NCI-H2029 treated with DMSO at 0.1 percent for 48 hours (cell line): ENCODE results near the gene PANX1.
A peak's percentile ranks its signal among the peaks of the same experiment; 100 is the strongest.
"Not testable (repeated sequence)": the region's sequence is repeated elsewhere in the genome, so short reads cannot be mapped to it uniquely, and the experiment has no call there.

Experiments
- DNase-seq: peaks from one replicate; lab custom pipeline; 2025; lab: John Stamatoyannopoulos, UW

The PANX1 gene, protein sequence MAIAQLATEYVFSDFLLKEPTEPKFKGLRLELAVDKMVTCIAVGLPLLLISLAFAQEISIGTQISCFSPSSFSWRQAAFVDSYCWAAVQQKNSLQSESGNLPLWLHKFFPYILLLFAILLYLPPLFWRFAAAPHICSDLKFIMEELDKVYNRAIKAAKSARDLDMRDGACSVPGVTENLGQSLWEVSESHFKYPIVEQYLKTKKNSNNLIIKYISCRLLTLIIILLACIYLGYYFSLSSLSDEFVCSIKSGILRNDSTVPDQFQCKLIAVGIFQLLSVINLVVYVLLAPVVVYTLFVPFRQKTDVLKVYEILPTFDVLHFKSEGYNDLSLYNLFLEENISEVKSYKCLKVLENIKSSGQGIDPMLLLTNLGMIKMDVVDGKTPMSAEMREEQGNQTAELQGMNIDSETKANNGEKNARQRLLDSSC

DNA sequence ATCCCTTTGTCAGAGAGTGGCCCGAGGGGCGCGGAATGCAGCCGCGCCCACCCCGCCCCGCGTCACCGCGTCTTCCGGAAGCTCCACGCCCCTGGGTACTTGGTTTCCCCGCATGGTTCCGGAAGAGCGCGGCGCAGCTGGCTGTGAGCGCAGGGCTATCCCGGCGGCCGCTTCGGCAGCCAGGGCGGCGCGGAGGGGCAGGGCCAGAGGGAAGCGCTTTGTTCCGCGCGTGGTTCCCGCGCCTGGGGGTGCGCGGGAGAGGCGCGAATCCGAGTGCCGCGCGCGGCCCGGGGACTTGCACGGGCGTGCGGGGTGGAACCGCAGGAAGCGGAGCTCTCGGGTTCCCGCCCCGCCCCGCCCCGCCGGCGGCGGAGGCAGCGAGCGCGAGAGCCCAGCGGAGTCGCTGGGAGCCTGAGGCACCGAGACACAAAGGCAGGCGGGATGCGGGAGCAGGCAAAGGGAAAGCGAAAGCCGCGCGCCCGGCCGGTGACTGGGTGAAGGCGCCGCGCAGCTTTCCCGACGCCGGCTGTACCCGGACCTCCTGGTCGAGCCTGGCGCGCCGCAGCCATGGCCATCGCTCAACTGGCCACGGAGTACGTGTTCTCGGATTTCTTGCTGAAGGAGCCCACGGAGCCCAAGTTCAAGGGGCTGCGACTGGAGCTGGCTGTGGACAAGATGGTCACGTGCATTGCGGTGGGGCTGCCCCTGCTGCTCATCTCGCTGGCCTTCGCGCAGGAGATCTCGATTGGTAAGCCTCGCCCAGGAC is at the start of gene PANX1:
TSS of gene PANX1 (plus strand) at position 96 of the 766 bp plus-strand sequence. CDS start at position 568, 472 bp downstream.
- DNase-seq, result peak; percentile 70

DNA sequence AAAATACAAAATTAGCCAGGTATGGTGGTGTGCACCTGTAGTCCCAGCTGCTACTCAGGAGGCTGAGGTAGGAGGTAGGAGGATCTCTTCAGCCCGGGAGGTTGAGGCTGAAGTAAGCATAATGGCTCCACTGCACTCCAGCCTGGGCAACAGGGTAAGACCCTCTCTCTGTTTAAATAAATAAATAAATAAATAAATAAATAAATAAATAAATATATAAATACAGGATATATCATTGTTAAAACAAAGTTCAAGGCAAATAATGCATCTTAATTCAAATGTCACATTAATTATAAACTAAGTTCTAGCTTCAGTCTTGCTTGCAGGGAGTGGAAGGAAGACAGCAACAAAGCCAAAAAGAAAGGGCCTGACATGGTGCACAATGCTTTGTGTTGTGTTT is 44.5 kb upstream of the PANX1 start:
- no peak for DNase-seq

DNA sequence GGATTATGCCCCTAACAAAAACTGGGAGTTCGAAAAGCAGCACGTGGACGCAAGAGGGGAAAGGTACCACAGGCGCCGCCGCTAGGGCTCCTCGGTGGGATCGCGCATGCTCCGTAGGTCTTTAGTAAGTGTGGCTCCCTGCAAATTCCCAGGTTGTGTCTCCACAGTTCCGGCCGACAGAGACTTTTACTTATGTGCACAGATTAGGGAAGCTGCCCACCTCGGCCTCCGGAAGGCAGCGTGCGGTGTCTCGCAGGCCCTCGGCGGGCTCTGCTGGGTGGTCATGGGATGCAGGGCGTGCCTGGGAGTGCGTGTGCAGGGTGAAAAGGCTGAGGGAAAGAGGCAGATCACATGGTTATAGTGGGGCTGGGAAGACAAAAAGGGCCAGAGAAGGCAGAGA is 39.7 kb upstream of the PANX1 start:
- no peak for DNase-seq

DNA sequence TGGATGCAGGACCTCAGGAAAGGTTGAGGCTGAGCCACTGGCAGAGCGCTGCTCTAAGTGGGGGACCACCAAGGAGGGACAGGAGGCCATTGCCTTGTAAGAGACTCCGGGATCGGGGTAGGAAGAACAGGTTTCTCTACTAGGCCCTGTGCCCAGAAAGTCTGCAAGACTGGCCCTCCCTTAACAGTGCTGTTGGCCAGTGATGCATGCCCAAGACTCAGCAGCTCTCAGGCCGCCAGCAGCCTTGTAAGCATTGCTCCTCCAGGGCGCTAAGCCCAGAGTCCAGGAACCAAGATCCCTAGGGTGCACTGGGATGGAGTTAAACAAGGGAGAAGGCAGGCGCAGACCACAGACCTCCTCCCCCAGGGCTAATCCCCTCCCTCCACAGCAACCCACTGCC is 39.3 kb upstream of the PANX1 start:
- no peak for DNase-seq

DNA sequence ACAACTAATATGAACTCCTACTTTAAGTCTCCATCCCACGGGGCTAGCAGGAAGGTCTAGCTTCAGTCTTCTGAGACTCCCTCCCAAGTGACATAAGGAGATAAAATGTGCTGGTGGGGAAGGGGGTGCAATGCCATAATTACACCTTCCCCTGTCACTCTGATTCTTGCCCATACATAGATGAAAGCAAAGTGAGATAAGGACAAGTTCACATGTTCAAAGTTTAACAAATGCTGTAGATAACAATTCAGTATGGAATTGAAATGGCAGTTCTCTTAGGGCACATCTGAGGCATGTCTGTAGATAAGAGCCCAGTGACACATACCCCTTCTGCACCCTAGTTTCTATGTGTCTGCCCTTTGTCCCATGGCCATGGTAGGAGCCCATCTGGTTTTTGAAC is 38.2 kb upstream of the PANX1 start:
- no peak for DNase-seq

DNA sequence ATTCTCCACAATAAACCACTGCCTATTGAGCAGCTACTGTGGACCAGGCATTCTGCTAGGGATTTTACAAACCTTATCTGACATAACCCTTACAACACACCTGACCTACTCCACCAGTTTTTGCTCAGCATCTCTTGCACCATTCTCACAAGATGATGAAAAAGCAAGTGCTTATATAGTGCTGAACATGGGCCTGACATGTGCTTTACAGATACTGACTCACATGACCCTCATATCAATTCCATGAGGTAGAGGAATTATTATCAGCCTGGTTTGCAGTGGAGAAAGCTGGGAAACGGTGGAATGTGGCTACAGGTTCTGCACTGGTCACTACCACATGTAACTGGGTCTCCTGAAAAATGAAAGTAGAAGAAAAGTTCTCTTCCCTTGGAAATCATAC is 37.5 kb upstream of the PANX1 start:
- DNase-seq, result no peak

DNA sequence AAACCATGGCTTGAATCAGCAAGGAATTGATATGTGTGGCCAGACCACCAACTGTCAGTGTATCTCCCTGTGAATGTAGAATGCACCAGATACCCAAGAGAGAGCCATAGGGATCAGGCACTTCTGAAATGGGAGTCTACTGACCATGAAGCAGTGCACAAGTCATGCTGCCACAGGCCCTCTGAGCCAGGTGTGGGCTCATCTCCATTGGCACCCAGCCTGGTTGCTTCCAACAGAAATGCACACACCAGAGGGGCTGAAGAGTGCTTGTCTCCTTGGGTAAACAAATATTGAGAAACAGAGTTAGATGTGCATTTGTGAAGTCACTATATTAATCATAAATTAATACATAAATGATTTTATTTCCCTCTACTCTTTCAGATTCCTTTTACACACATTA is 28.4 kb upstream of the PANX1 start:
- DNase-seq, result peak; percentile 92

DNA sequence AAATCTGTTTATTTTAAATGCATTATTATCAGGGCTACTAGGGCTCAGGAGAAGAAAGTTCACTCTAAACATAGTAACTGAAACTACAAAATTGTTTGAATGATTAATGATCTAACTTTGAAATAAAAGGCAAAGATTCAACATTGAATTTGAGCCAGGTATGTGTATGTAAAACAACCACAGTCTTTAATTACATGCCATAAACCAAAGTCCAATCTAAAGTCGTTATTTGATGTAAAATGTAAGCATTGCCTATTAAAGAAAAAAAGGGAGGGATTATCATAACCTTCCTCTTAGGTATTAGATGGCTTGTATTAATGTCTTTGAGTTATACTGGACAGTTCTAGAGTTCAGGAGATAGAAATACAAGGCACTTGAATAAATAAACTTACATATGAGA is 25.2 kb upstream of the PANX1 start:
- no peak for DNase-seq

DNA sequence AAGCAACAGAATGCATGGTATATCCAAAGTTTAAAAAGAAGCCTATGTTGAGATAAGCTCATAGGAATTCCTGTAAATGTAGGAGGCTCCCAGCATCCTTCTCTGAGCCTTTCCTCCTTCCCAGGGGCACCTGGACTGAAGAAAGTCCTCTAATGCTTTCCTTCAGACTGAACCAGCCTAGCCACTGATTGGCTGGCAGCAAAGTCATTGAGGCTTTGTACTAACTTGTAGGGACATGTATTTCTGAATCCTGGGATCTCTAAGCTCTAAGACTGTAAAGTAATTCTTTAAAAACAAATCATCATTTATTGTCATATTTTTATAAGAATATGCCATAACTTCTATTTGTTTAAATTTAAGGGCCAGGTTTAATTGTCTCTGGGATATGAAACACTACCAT is 23.9 kb upstream of the PANX1 start:
- no peak for DNase-seq

DNA sequence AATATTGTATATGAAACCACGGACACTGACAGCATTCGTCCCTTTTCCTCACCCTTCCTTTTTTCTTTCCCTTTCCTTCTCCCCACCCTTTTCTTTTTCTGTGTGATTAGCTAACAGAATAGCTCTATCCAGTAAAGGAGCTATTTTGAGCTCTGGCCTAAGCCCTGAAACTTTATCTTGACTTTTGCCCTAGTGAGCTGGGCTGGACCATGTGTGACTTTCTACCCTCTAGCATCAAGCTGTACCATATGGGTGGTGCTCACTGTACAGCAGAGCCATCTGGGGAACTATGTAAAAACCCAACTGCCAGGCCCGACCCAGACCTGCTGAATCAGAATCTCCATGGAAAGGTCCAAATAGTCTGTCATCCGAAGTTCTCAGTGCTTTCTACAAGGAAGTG is 21.9 kb upstream of the PANX1 start:
- DNase-seq, result no peak

DNA sequence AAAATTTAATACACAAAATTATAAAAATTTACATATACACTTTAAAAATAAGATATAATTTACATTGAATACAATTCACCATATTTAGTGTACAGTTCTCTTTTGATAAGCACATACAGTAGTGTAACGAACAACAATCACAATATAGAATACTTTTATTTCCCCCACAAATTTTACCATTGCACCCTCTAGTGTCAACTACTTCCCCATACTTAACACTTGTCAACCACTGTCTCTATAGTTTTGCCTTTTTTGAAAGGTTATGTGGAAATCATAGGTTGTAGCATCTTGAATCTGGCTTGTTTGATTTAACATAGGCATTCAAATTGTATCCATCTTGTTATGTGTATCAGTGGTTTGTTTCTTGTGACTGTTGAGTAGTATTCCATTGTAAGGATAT is 21.3 kb upstream of the PANX1 start:
- DNase-seq, result no peak

DNA sequence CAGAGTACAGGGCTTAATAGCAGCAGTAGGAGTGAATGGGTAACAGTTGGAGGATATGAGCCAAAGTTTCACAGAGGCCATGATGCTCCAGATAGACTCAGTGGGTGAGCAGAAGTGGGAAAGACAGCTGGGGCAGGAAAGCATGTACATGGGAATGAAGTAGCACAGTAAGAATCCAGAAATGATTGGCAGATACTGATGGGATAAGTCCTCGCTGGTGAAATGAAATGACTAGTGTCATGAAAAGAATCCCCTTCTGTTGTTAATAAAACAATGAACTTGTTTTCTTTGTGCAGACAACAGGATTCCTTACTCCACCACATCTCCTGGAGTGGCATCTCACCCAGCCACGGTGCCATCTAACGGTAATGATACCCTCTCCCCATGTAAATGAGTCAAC is 17.4 kb upstream of the PANX1 start:
- DNase-seq, result no peak

DNA sequence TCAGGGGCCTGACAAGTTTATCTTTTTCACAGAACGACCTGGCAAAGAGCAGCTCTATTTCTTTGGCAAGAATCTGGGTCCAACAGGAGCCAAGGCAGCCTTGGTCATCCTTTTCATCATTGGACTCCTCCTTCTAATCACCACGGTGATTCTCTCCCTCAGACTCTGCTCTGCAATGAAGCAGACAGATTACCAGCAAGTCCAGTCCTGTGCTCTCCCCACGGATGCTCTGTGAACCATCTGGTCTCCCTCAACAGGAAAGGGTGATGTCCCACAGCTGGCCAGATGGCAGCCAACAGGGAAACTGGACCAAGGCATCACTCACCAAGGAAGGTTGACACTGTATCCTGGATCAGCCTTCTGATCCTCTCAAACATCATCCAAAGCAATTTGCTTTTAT is 17.0 kb upstream of the PANX1 start:
- no peak for DNase-seq

DNA sequence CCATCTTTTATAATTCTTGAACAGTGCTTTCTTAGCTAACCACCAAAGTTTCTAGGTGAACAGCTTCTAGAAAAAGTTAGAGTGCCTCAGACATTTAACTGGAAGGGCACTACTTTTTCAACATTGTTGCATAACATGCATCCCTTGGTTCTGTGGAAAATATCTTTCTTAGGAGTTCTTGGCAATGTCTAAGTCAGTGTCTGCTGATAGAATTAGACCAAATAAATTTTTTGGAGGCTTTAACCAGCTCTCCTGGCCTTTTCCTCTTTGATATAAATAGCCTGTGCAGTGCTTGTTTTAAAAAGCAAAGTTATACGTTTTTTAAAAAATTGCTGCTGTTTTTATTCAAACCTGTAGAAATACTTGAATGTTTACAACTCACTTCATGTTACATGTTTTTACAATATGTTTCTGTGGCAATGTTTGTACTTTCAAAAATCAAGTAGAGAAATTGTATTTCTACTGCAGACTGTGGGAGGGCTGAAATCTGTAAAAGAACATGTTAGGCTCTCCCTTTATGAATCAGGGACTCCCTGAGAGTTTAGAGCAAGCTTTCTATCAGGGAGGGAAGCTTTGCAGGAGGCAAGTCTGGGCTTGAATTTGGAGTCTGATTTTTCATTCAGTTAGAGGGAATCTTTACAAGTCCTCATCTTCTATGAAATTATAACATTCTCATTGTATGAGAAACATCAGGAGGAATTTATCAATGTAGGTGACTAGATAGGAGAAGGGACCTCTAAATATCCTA is 16.3 kb upstream of the PANX1 start:
- DNase-seq, result no peak

DNA sequence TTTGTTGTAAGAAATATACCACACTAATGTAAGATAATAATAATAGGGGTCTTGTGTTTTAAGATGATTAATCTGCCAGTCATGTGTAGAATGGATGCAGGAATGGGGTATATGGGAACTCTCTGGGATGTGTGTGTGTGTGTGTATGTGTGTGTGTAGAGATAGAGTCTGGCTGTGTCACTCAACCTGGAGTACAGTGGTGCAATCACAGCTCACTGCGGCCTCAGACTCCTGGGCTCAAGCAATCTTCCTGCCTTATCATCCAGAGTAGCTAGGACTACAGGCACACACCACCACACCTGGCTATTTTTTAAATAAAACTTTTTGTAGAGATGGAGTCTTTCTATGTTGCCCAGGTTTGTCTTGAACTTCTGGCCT is 11.5 kb upstream of the PANX1 start:
- no peak for DNase-seq

DNA sequence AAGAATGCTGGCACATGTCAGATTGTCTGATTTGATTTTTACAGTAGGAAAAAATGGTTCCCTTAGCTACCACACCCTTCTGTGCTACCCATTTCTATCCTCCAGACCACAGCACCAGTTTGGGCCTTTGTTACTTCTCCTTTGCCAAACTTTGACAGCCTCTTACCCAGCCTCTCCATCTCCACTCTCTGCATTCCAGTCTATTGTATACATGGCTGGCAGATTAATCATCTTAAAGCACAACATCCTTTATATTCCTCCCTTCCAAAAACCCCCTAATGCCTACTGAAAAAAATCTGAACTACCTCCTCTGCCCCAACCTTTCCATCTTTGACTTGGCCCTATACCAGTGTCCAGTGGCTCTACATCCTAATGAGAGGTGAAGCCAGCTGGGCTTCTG is 10.8 kb upstream of the PANX1 start:
- no peak for DNase-seq

DNA sequence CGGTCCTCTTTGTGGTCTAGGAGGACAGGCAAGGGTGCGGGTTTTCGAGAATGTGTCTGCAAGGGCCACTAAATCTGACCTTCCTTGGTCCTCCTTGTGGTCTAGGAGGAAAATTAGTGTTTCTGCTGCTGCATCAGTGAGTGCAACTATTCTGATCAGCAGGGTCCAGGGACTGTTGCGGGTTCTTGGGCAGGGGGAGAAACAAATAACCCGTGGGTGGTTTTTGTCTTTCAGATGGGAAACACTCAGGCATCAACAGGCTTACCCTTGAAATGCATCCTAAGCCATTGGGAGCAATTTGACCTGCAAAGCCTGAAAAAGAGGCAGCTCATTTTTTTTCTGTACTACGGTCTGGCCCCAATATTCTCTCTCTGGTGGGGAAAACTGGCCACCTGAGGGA is 9.0 kb upstream of the PANX1 start:
- DNase-seq, result not testable (repeated sequence)

DNA sequence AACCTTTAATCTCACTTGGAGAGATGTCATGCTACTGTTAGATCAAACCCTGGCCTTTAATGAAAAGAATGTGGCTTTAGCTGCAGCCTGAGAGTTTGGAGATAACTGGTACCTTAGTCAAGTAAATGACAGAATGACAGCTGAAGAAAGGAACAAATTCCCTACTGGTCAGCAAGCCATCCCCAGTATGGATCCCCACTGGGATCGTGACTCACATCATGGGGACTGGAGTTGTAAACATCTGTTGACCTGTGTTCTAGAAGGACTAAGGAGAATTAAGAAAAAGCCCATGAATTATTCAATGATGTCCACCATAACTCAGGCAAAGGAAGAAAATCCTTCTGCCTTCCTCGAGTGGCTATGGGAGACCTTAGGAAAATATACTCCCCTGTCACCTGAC is 8.1 kb upstream of the PANX1 start:
- DNase-seq, result not testable (repeated sequence)

DNA sequence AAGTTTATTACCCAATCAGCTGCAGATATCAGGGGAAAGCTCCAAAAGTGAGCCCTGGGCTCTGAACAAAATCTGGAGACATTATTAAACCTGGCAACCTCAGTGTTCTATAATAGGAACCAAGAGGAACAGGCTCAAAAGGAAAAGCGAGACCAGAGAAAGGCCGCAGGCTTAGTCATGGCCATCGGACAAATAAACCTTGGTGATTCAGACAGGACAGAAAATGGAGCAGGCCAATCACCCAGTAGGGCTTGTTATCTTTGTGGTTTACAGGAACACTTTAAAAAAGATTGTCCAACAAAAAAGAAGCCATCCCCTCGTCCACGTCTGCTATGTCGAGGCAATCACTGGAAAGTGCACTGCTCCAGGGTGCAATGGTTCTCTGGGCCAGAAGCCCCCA is 7.7 kb upstream of the PANX1 start:
- no peak for DNase-seq

DNA sequence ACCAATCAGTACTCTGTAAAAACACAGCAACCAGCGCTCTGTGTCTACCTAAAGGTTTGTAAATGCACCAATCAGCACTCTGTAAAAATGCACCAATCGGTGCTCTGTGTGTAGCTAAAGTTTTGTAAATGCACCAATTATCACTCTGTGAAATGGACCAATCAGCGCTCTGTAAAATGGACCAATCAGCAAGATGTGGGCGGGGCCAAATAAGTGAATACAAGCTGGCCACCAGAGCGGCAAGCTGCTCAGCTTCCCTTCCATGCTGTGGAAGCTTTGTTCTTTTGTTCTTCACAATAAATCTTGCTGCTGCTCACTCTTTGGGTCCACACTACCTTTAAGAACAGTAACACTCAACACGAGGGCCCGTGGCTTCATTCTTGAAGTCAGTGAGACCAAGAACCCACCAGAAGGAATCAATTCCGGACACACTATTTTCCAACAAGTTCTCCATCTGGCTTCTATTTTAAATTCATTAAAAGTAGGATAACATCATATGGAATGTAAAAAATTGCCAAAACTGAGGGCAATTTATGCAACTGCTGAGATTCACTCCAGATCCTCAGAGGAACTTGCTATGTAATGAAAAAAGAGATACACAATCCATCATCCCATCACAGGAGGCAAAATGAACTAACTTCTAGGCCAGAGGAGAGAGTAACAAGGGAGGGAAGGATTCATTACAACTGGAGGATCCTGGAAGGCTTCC is 3.1 kb upstream of the PANX1 start:
- no peak for DNase-seq

DNA sequence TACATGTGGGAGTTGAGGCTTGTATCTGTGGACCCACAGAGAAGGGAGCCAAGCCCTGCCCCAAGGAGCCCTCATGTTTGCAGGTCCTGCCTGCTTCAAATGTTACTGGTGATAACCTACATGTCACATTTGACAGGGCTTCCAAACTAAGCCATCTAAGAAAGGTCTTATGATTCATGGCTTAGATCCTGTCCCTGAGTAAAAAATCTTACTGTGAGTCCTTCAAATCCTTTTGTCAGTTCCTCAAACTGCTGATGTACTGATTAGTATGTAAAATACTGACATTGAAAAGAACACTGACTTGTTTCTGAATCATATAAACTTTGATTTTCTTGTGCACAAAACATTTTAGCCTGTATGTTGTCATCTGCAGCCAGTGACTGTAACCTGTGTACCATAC is 1.0 kb upstream of the PANX1 start:
- no peak for DNase-seq

DNA sequence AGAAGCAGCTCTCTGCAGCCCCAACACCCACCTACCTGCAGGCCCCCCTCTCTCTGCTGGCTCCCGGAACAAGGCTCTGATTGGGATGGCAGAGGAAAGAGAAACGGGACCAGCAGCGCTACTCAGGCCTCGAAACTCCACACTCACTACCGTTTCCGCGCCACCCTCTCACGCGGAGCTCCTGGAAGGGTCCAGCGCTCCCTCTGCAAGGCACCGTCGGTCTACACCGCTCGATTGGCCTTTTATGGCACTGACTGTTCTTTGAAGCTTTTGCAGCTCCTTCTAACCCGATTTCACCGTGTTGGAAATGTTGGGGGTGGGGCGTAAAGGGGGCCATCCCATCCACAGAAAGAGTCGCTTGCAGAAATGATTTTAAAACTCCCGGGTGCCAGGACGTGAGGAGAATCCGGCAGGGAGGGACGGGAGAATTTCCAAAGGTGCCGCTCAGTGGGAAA is 323 bp upstream of the PANX1 start:
- no peak for DNase-seq
